ENCODE data around the gene HLX. TPM values are rescaled to one million over a fixed set of nuclear protein-coding genes. Genes with fewer than 3 reads are reported as not detected.
A peak's percentile ranks its signal among the peaks of the same experiment; 100 is the strongest.

The HLX gene
- total RNA-seq (10 to 100 TPM in 1 of 5 experiments, 1 to 10 TPM in 2, under 1 TPM in 1, not detected in 1; 0.27 to 11.0 (median 2.1) TPM), polyA plus RNA-seq (not detected), total RNA-seq (not detected)

GRCh38 chr1:220879076-220879508, at the start of gene HLX:
TSS of gene HLX (plus strand) at chr1:220879443. CDS start at chr1:220879858, 415 bp downstream.
- Histone ChIP-seq H3K9me3 (ENCODE audit: control insufficient read depth in 2 of 3, low read length in 3 of 3) (no peaks in the 10 kb centered on the region), H3K36me3 (ENCODE audit: control insufficient read depth in 2 of 3, insufficient read depth in 3 of 3, low read length in 3 of 3) (no peaks in the 10 kb centered on the region), H3K27ac (ENCODE audit: low read depth, low read length) (no peak within 1 kb of the TSS), H3K4me1 (ENCODE audit: control insufficient read depth in 2 of 2, insufficient read depth in 2 of 2, low read length in 2 of 2) (peaks cover 0 to 9% of the 10 kb centered on the region in 2 donors), H3K27me3 (ENCODE audit: control insufficient read depth in 2 of 2, insufficient read depth in 2 of 2, low read length in 2 of 2) (peaks cover 0 to 16% of the 10 kb centered on the region in 2 donors), H3K4me3 (ENCODE audit: low read length) (peak within 1 kb of the TSS; percentile 34)
- ATAC-seq, result peak; percentile 85
- ChIA-PET CTCF (no interaction called here), POLR2A (no interaction called here)
- intact Hi-C loops (cut with micrococcal nuclease), result loop anchor here in 1 of 2 donors (5.0 kb wide), 1 partner anchor 903 kb away; no protein-coding TSS in a partner anchor
- no peaks in the 10 kb centered on the region for H3K36me3 Mint-ChIP-seq
- peaks cover 72 to 84% (median 73%) of the 10 kb centered on the region in 5 donors for H3K27me3 Mint-ChIP-seq
- peaks cover 0 to 3% (median 0%) of the 10 kb centered on the region in 11 donors for H3K9me3 Mint-ChIP-seq
- peak within 1 kb of the TSS; percentile 62 to 87 (median 81) for H3K4me3 Mint-ChIP-seq
- DNase-seq, result peak in 1 of 9 donors; percentile 56
- H3K27ac Mint-ChIP-seq, result peak within 1 kb of the TSS in 1 of 9 donors; percentile 76
- peaks cover 20 to 38% (median 35%) of the 10 kb centered on the region in 7 donors for H3K4me1 Mint-ChIP-seq

- peaks cover 2 to 36% (median 32%) of the 10 kb centered on the region in 5 donors for H3K27me3 Mint-ChIP-seq
- no peaks in the 10 kb centered on the region for H3K27me3 ChIP-seq (ENCODE audit: control insufficient read depth in 2 of 2, insufficient read depth in 2 of 2, low read length in 2 of 2)
- H3K9me3 Mint-ChIP-seq, result peaks cover 0 to 9% (median 0%) of the 10 kb centered on the region in 11 donors
- H3K36me3 ChIP-seq (ENCODE audit: control insufficient read depth in 2 of 3, insufficient read depth in 3 of 3, low read length in 3 of 3), result no peaks in the 10 kb centered on the region
- no peak for DNase-seq
- ChIA-PET CTCF (no interaction called here), POLR2A (no interaction called here)
- no peaks in the 10 kb centered on the region for H3K4me1 ChIP-seq (ENCODE audit: control insufficient read depth in 2 of 2, insufficient read depth in 2 of 2, low read length in 2 of 2)
- no peak overlapping the region for H3K4me3 ChIP-seq (ENCODE audit: low read length)
- no peak overlapping the region for H3K27ac ChIP-seq (ENCODE audit: low read depth, low read length)
- no peak overlapping the region for H3K27ac Mint-ChIP-seq
- no peak for ATAC-seq
- peaks cover 0 to 3% (median 0%) of the 10 kb centered on the region in 5 donors for H3K36me3 Mint-ChIP-seq
- H3K9me3 ChIP-seq (ENCODE audit: control insufficient read depth in 2 of 3, low read length in 3 of 3), result no peaks in the 10 kb centered on the region
- no peaks in the 10 kb centered on the region for H3K4me1 Mint-ChIP-seq
- H3K4me3 Mint-ChIP-seq, result no peak overlapping the region
- intact Hi-C loops (cut with micrococcal nuclease), result no loop called here
Measured at GRCh38 chr1:220833436-220833835, 45.8 kb upstream of the HLX start.

GRCh38 chr1:220834155-220834870, 44.9 kb upstream of the HLX start:
- intact Hi-C loops (cut with micrococcal nuclease), result no loop called here
- H3K36me3 ChIP-seq (ENCODE audit: control insufficient read depth in 2 of 3, insufficient read depth in 3 of 3, low read length in 3 of 3), result no peaks in the 10 kb centered on the region
- H3K4me3 ChIP-seq (ENCODE audit: low read length), result no peak overlapping the region
- no peak for ATAC-seq
- no peaks in the 10 kb centered on the region for H3K4me1 ChIP-seq (ENCODE audit: control insufficient read depth in 2 of 2, insufficient read depth in 2 of 2, low read length in 2 of 2)
- H3K27ac ChIP-seq (ENCODE audit: low read depth, low read length), result no peak overlapping the region
- H3K9me3 ChIP-seq (ENCODE audit: control insufficient read depth in 2 of 3, low read length in 3 of 3), result no peaks in the 10 kb centered on the region
- Mint-ChIP-seq H3K4me1 (no peaks in the 10 kb centered on the region), H3K9me3 (peaks cover 0 to 9% (median 0%) of the 10 kb centered on the region in 11 donors), H3K36me3 (peaks cover 0 to 3% (median 0%) of the 10 kb centered on the region in 5 donors), H3K4me3 (no peak overlapping the region), H3K27ac (no peak overlapping the region), H3K27me3 (peaks cover 2 to 35% (median 29%) of the 10 kb centered on the region in 5 donors)
- DNase-seq, result no peak
- ChIA-PET CTCF (no interaction called here), POLR2A (no interaction called here)
- no peaks in the 10 kb centered on the region for H3K27me3 ChIP-seq (ENCODE audit: control insufficient read depth in 2 of 2, insufficient read depth in 2 of 2, low read length in 2 of 2)

GRCh38 chr1:220838578-220838977, 40.7 kb upstream of the HLX start:
- Histone ChIP-seq H3K36me3 (ENCODE audit: control insufficient read depth in 2 of 3, insufficient read depth in 3 of 3, low read length in 3 of 3) (no peaks in the 10 kb centered on the region), H3K27me3 (ENCODE audit: control insufficient read depth in 2 of 2, insufficient read depth in 2 of 2, low read length in 2 of 2) (no peaks in the 10 kb centered on the region), H3K9me3 (ENCODE audit: control insufficient read depth in 2 of 3, low read length in 3 of 3) (no peaks in the 10 kb centered on the region), H3K27ac (ENCODE audit: low read depth, low read length) (no peak overlapping the region), H3K4me3 (ENCODE audit: low read length) (no peak overlapping the region), H3K4me1 (ENCODE audit: control insufficient read depth in 2 of 2, insufficient read depth in 2 of 2, low read length in 2 of 2) (no peaks in the 10 kb centered on the region)
- Mint-ChIP-seq H3K27ac (no peak overlapping the region), H3K27me3 (peaks cover 0 to 24% (median 19%) of the 10 kb centered on the region in 5 donors), H3K36me3 (peaks cover 0 to 3% (median 0%) of the 10 kb centered on the region in 5 donors), H3K9me3 (peaks cover 0 to 2% (median 0%) of the 10 kb centered on the region in 11 donors), H3K4me3 (no peak overlapping the region), H3K4me1 (no peaks in the 10 kb centered on the region)
- no peak for ATAC-seq
- CTCF ChIA-PET, result no interaction called here
- no peak for DNase-seq
- intact Hi-C loops (cut with micrococcal nuclease), result no loop called here
- POLR2A ChIA-PET, result no interaction called here

GRCh38 chr1:220839474-220839873, 39.8 kb upstream of the HLX start:
- CTCF ChIA-PET, result no interaction called here

GRCh38 chr1:220841293-220841692, 38.0 kb upstream of the HLX start:
- Histone ChIP-seq H3K27ac (ENCODE audit: low read depth, low read length) (no peak overlapping the region), H3K9me3 (ENCODE audit: control insufficient read depth in 2 of 3, low read length in 3 of 3) (no peaks in the 10 kb centered on the region), H3K4me1 (ENCODE audit: control insufficient read depth in 2 of 2, insufficient read depth in 2 of 2, low read length in 2 of 2) (no peaks in the 10 kb centered on the region), H3K27me3 (ENCODE audit: control insufficient read depth in 2 of 2, insufficient read depth in 2 of 2, low read length in 2 of 2) (no peaks in the 10 kb centered on the region), H3K4me3 (ENCODE audit: low read length) (no peak overlapping the region), H3K36me3 (ENCODE audit: control insufficient read depth in 2 of 3, insufficient read depth in 3 of 3, low read length in 3 of 3) (no peaks in the 10 kb centered on the region)
- H3K4me3 Mint-ChIP-seq, result no peak overlapping the region
- intact Hi-C loops (cut with micrococcal nuclease), result no loop called here
- H3K9me3 Mint-ChIP-seq, result peaks cover 0 to 3% (median 0%) of the 10 kb centered on the region in 11 donors
- H3K27me3 Mint-ChIP-seq, result peaks cover 0 to 23% (median 10%) of the 10 kb centered on the region in 5 donors
- CTCF ChIA-PET, result no interaction called here
- H3K27ac Mint-ChIP-seq, result no peak overlapping the region
- peaks cover 0 to 3% (median 0%) of the 10 kb centered on the region in 5 donors for H3K36me3 Mint-ChIP-seq
- DNase-seq, result no peak
- no peaks in the 10 kb centered on the region for H3K4me1 Mint-ChIP-seq
- ATAC-seq, result no peak
- POLR2A ChIA-PET, result no interaction called here

More at GRCh38 chr1:220839474-220839873, 39.8 kb upstream of the HLX start:
- H3K36me3 Mint-ChIP-seq, result peaks cover 0 to 3% (median 0%) of the 10 kb centered on the region in 5 donors
- Histone ChIP-seq H3K27ac (ENCODE audit: low read depth, low read length) (no peak overlapping the region), H3K36me3 (ENCODE audit: control insufficient read depth in 2 of 3, insufficient read depth in 3 of 3, low read length in 3 of 3) (no peaks in the 10 kb centered on the region), H3K9me3 (ENCODE audit: control insufficient read depth in 2 of 3, low read length in 3 of 3) (no peaks in the 10 kb centered on the region), H3K4me1 (ENCODE audit: control insufficient read depth in 2 of 2, insufficient read depth in 2 of 2, low read length in 2 of 2) (no peaks in the 10 kb centered on the region), H3K4me3 (ENCODE audit: low read length) (no peak overlapping the region), H3K27me3 (ENCODE audit: control insufficient read depth in 2 of 2, insufficient read depth in 2 of 2, low read length in 2 of 2) (no peaks in the 10 kb centered on the region)
- no peak overlapping the region for H3K27ac Mint-ChIP-seq
- peaks cover 0 to 2% (median 0%) of the 10 kb centered on the region in 11 donors for H3K9me3 Mint-ChIP-seq
- POLR2A ChIA-PET, result no interaction called here
- H3K4me3 Mint-ChIP-seq, result no peak overlapping the region
- no peak for DNase-seq
- H3K4me1 Mint-ChIP-seq, result no peaks in the 10 kb centered on the region
- peaks cover 0 to 22% (median 18%) of the 10 kb centered on the region in 5 donors for H3K27me3 Mint-ChIP-seq
- intact Hi-C loops (cut with micrococcal nuclease), result no loop called here
- ATAC-seq, result no peak

Measured in naive thymus-derived CD4-positive, alpha-beta T cell (primary cell).